Measurements from ENCODE around the gene ALKAL2. TPM values are rescaled to one million over a fixed set of nuclear protein-coding genes. Genes with fewer than 3 reads are reported as not detected.

Gene ALKAL2
- total RNA-seq, 4 donors from 2014 or later: 1.7 to 11.9 (median 2.3) TPM; not detected in 1

GRCh38 chr2:296354-296753 lies 8.5 kb upstream of the ALKAL2 start:
- H3K27me3 ChIP-seq: peaks cover 0 to 39% (median 0%) of the 10 kb centered on the region in 4 donors
- no peak overlapping the region for H3K4me3 ChIP-seq
- 91% methylated on average over 1 of the region's 3 CpGs for WGBS
- TF ChIP-seq POLR2A (IDR thresholded peaks at IDR 0.05; ENCODE audit: low read depth): no peak
- TF ChIP-seq POLR2AphosphoS5 (IDR thresholded peaks at IDR 0.05): no peak
- no peak for TF ChIP-seq CTCF (IDR thresholded peaks at IDR 0.05)
- TF ChIP-seq EP300 (IDR thresholded peaks at IDR 0.05): no peak
- intact Hi-C loops (cut with DNase I): no loop called here
- peaks cover 0 to 5% (median 0%) of the 10 kb centered on the region in 4 donors for H3K9me3 ChIP-seq
- no peak for DNase-seq (ENCODE audit: extremely low spot score)
- no peaks in the 10 kb centered on the region for H3K4me1 ChIP-seq
- no peak overlapping the region for H3K27ac ChIP-seq (replicated peaks in 1 of 4)
- H3K36me3 ChIP-seq: no peaks in the 10 kb centered on the region

- DNase-seq (ENCODE audit: extremely low spot score): no peak
- Histone ChIP-seq H3K27ac (replicated peaks in 1 of 4) (no peak overlapping the region), H3K4me3 (no peak overlapping the region), H3K36me3 (no peaks in the 10 kb centered on the region), H3K9me3 (peaks cover 0 to 5% (median 0%) of the 10 kb centered on the region in 4 donors), H3K27me3 (peaks cover 0 to 51% (median 0%) of the 10 kb centered on the region in 4 donors), H3K4me1 (peaks cover 0 to 3% (median 1%) of the 10 kb centered on the region in 4 donors)
- intact Hi-C loops (cut with DNase I): no loop called here
- WGBS: 83% methylated on average over 5 of the region's 5 CpGs
- TF ChIP-seq POLR2A (IDR thresholded peaks at IDR 0.05; ENCODE audit: low read depth) (no peak), EP300 (IDR thresholded peaks at IDR 0.05) (no peak)
These were observed 7.2 kb upstream of the ALKAL2 start for GRCh38 chr2:295090-295489.

- H3K4me3 ChIP-seq: peak overlapping the region; percentile 49 to 62 (median 54)
- WGBS: 6% methylated on average over 15 of the region's 15 CpGs
- no peak for DNase-seq (ENCODE audit: extremely low spot score)
- no peak overlapping the region for H3K27ac ChIP-seq (replicated peaks in 1 of 4)
- H3K27me3 ChIP-seq: peaks cover 4 to 62% (median 21%) of the 10 kb centered on the region in 4 donors
- intact Hi-C loops (cut with DNase I): no loop called here
- no peaks in the 10 kb centered on the region for H3K9me3 ChIP-seq
- H3K36me3 ChIP-seq: no peaks in the 10 kb centered on the region
- peaks cover 23 to 37% (median 36%) of the 10 kb centered on the region in 4 donors for H3K4me1 ChIP-seq
- peak in 1 of 2 donors; percentile 8 for TF ChIP-seq POLR2AphosphoS5 (IDR thresholded peaks at IDR 0.05)
- TF ChIP-seq POLR2A (IDR thresholded peaks at IDR 0.05; ENCODE audit: low read depth): no peak
- TF ChIP-seq CTCF (IDR thresholded peaks at IDR 0.05): peak; percentile 52 to 65 (median 61)
These were observed 2.3 kb upstream of the ALKAL2 start for GRCh38 chr2:290090-290722.

GRCh38 chr2:289362-290089 lies 1.6 kb upstream of the ALKAL2 start:
- TF ChIP-seq CTCF (IDR thresholded peaks at IDR 0.05) (no peak), EP300 (IDR thresholded peaks at IDR 0.05) (no peak), POLR2AphosphoS5 (IDR thresholded peaks at IDR 0.05) (no peak), POLR2A (IDR thresholded peaks at IDR 0.05; ENCODE audit: low read depth) (no peak)
- Histone ChIP-seq H3K27me3 (peaks cover 4 to 58% (median 21%) of the 10 kb centered on the region in 4 donors), H3K9me3 (no peaks in the 10 kb centered on the region), H3K27ac (replicated peaks in 1 of 4) (peak overlapping the region in 1 of 4 donors; percentile 22), H3K4me1 (peaks cover 23 to 37% (median 36%) of the 10 kb centered on the region in 4 donors), H3K36me3 (no peaks in the 10 kb centered on the region), H3K4me3 (peak overlapping the region; percentile 49 to 62 (median 54))
- under 1% methylated on average over 39 of the region's 60 CpGs for WGBS
- intact Hi-C loops (cut with DNase I): loop anchor here (5.0 kb wide), 1 partner anchor 42 kb away; no protein-coding TSS in a partner anchor
- no peak for DNase-seq (ENCODE audit: extremely low spot score)

GRCh38 chr2:288758-289361 lies 969 bp upstream of the ALKAL2 start:
- H3K4me1 ChIP-seq: peaks cover 23 to 37% (median 36%) of the 10 kb centered on the region in 4 donors
- peaks cover 4 to 58% (median 21%) of the 10 kb centered on the region in 4 donors for H3K27me3 ChIP-seq
- intact Hi-C loops (cut with DNase I): loop anchor here (5.0 kb wide), 1 partner anchor 42 kb away; no protein-coding TSS in a partner anchor
- H3K36me3 ChIP-seq: no peaks in the 10 kb centered on the region
- DNase-seq (ENCODE audit: extremely low spot score): no peak
- H3K4me3 ChIP-seq: peak overlapping the region; percentile 49 to 62 (median 54)
- H3K27ac ChIP-seq (replicated peaks in 1 of 4): peak overlapping the region in 1 of 4 donors; percentile 22
- no peaks in the 10 kb centered on the region for H3K9me3 ChIP-seq
- WGBS: 0% methylated on average over 16 of the region's 42 CpGs
- TF ChIP-seq POLR2AphosphoS5 (IDR thresholded peaks at IDR 0.05) (no peak), POLR2A (IDR thresholded peaks at IDR 0.05; ENCODE audit: low read depth) (no peak), CTCF (IDR thresholded peaks at IDR 0.05) (no peak), EP300 (IDR thresholded peaks at IDR 0.05) (no peak)

Data from esophagus muscularis mucosa (tissue), 4 donors.